Measurements from ENCODE around the gene XPR1.

DNA sequence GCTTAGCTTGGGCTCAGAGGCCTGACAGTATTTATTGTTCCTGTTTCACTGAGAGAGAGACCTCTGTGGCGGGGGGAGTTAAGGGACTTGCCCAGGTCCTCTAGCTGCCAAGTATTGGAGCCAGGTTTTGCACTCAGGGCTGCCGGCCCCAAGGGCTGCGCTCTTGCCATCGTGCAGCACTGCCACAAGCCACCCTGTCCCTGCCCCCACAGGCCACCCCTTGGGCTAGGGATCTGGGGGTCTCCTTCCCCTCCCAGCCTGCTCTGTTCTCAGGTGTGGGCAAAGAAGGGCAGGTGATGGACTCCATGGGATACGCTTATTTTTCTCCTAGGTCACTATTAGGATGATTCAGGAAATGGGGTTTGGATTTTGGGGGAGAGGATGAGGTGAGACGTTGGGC, 289.6 kb downstream of the XPR1 start:
- TF ChIP-seq, protein P1, sequence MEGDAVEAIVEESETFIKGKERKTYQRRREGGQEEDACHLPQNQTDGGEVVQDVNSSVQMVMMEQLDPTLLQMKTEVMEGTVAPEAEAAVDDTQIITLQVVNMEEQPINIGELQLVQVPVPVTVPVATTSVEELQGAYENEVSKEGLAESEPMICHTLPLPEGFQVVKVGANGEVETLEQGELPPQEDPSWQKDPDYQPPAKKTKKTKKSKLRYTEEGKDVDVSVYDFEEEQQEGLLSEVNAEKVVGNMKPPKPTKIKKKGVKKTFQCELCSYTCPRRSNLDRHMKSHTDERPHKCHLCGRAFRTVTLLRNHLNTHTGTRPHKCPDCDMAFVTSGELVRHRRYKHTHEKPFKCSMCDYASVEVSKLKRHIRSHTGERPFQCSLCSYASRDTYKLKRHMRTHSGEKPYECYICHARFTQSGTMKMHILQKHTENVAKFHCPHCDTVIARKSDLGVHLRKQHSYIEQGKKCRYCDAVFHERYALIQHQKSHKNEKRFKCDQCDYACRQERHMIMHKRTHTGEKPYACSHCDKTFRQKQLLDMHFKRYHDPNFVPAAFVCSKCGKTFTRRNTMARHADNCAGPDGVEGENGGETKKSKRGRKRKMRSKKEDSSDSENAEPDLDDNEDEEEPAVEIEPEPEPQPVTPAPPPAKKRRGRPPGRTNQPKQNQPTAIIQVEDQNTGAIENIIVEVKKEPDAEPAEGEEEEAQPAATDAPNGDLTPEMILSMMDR (IDR thresholded peaks at IDR 0.05 in 2 of 3, conservative IDR thresholded peaks at IDR 0.05 in 1 of 3; ENCODE audit: borderline replicate concordance in 1 of 3, insufficient read depth in 1 of 3, low read depth in 2 of 3, low read length in 2 of 3) = no peak
- TF ChIP-seq EZH2 (IDR thresholded peaks at IDR 0.05) (no peak), ZBTB33 (IDR thresholded peaks at IDR 0.05; ENCODE audit: extremely low read depth, insufficient replicate concordance, low read length) (no peak), JUND (IDR thresholded peaks at IDR 0.05) (no peak), ZFX (IDR thresholded peaks at IDR 0.05) (no peak)

Measured in HCT116 (cell line).